Activated CD8-positive, alpha-beta memory T cell treated with anti-CD3 and anti-CD28 coated beads, Interleukin-2, amount 50 U/mL, for 1 hour (primary cell): Measurements from ENCODE around the gene CXCL5.

Experiments
- DNase-seq: peaks from one replicate; pipeline ENCODE4 v3.0.0-alpha.2; 2020; ENCODE audit errors: extremely low read depth

Gene CXCL5

DNA sequence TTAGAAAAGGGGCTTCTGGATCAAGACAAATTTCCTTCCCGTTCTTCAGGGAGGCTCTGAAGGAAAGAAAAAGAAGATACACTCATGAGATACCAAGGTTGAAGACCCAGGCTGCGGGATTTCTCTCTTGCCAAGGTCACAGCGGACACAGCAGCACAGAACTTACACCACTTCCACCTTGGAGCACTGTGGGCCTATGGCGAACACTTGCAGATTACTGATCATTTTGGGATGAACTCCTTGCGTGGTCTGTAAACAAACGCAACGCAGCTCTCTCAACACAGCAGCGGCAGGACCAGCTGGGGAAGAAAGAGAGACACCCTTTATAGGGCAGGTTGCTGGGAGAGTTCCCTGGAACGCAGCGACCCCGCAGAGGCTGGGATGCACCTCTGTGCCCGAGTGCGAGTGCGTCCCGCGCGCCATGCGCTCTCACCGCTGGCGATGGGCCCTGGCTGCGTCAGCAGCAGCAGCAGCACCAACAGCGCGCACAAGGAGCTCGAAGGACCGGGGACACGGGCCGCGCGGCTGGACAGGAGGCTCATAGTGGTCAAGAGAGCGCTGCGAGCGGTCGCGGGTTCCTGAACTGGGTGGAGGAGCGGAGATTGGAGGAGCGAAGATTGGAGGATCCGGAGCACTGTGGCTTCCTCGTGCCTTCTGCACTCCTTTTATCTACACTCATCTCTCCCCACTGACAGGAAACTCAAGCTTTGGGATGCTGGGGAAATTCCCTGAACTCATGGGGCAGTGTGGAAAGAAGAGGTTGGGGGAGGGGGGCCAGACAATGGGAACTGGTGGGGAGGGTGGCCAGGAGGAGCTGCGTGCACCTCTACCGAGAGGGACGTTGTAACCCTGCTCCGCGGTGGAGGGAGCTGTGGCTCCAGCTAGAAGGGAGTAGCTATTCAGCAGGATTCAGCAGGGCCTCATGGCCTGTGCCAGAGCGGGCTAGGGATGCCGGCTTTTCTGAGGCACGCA lies at the start of gene CXCL5:
TSS of gene CXCL5 (minus strand) at position 638 of the 972 bp plus-strand sequence. CDS start at position 542, 96 bp downstream.
- no peak for DNase-seq

DNA sequence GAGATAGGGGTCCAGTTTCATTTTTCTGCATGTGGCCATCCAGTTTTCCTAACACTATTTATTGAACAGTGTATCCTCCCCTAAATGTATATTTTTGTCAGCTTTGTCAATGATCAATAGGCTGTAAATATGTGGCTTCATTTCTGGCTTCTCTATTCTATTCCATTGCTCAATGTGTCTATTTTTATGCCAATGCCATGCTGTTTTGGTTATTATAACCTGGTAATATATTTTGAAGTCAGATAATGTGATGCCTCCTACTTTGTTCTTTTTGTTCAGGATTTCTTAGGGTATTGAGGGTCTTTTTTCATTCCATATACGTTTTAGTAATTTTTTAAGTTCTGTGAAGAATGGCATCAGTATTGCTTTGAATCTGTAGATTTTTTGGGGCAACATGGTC lies 48.7 kb upstream of the CXCL5 start:
- DNase-seq, result no peak

DNA sequence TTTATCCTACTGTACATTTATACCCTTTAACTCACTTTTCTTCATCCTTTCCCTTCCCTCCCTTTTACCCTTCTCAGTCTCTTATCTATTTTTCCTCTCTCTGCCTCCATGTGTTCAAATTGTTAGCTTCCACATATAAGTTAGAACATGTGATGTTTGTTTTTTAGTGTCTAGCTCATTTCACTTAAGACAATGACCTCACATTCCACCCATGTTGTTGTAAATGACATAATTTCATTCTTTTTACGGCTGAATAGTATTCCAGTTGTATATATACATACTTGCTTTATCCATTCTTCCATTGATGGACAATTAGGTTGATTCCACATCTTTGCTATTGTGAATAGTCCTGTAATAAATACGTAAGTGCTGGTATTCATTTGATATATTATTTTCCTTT lies 47.3 kb upstream of the CXCL5 start:
- DNase-seq, result no peak

DNA sequence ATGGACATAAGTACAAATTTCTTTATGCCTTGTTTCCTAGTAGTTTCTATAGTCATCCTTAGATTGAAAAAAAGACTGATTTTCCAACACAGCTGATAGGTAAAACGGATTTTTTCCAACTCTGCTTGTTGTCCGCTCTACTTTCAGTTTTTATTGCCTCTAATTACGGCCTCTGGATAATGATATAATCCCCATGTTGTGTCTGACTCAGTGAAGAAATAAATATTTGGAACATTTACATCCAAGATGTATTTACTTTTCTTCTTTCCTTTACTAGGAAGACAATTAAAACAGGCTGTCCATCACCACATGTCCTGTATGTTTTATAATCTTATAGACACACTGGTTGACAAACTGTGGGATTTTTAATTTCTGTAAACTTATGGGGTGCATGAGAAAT lies 46.8 kb upstream of the CXCL5 start:
- no peak for DNase-seq

DNA sequence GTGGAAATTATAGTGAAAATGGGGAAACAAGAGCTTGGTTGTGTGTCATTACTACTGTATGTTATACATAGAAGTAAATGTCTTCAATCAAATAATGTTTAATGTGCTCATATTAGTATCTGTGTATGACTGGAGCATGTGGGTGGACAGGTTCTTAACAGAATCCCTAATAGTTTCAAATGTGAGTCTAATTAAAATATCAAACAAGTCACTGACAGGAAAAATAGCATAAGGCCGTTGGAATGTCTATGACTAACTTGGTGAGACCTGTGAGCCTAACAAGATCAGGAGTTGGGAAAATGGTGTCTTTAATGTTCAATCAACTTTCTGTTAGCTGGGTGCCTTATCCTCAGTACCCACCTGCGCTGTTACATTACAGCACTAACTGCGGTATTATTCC lies 46.2 kb upstream of the CXCL5 start:
- no peak for DNase-seq

DNA sequence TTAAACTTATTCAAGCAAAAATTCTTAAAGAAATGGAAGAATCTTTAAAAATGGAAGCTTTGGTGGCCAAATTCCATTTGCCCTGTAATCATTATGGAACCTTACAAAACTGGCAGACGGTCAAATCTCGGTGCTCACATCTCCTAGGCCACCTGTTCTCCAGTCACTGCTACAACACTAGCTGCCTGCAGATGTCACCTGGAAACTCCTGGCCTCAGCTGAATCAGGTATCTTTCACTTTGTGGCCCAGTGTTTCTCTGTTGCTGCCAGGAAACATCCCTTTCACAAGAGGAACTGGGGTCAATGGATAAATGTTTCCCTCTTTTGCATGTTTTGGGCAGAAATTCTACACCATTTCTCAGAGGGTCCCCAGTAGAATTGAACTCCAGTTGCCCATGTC lies 44.2 kb upstream of the CXCL5 start:
- DNase-seq, result no peak

DNA sequence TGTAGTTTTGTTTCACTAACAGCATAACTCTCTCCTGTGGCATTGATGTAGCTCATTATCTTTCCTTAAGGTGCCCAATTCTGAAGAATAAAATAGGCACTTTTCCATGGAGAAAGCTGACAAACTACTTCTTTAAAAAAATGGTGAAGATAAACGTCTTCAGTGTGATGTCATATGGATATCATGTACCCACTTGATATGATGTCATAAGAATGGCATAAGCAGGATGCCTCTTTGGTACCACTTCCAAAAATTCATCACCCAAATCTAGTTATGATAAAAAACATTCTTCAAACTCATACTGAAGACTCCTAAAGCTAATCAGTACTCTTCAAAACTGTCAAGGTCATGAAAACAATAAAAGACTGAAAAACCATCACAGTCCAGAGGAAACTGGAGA lies 42.9 kb upstream of the CXCL5 start:
- DNase-seq, result no peak

DNA sequence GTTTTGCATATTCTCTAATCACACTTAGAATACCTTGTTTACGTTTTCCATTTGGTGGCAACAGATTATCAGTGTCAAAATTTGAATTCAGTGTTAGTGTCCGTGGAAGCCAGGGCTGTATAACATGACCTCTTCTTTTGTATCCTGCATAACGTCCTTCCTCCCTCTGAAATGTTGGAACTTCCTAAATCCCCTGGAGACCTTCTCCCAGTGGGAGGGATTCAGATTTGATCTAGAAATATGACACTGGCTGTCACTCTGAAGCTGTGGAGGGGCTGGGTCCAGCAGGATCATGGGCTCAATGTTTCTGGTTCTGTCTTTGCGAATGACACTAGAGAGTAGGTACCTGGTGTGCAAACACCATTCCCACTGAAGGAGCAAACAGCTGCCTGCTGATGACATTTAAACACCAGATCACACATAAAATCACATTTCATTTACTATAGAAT lies 40.9 kb upstream of the CXCL5 start:
- no peak for DNase-seq

DNA sequence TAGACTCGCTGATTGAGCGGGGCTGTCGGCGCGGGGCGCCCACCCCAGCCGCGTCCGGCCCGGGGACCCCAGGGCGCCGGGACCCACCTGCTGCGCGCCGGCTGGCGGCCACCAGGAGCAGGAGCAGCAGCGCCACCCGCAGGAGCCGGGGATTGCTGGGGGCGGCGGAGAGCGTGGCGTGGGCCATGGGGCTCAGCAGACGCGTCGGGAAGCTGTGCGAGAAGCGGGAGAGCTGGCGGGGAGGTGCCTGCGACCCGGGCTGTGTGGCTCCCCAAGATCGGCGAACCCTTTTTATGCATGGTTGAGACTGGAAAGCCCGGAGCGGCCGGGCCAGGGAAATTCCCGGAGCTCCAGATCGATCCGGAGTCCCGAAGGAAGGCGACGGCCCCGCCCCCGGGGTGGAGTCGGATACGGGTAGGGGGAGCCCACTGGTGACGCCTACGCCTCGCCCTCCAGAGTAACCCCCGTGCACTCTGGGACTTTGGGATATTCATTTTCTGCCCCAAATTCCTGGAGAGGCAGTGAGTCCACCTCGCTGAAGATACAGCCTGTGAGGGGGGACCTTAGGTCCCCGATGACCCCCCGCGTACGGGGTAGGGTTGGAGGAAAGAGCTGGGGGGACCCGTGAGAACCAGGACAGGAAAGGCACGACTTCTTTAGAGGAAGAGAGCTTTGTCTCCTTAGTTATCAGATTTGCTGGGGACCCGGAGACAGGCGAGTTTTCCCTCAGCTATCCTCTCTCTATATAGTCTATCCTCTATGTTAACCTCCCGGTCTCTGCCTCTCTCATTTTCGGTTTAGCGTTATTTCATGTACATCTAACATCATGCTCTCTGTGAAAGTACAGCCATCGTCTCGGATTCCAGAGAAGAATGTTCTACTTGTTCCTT lies 40.2 kb upstream of the CXCL5 start, which contains the start of gene CXCL3:
TSS of gene CXCL3 (minus strand) at position 265 of the 890 bp plus-strand sequence. CDS start at position 187, 78 bp downstream.
- no peak for DNase-seq

DNA sequence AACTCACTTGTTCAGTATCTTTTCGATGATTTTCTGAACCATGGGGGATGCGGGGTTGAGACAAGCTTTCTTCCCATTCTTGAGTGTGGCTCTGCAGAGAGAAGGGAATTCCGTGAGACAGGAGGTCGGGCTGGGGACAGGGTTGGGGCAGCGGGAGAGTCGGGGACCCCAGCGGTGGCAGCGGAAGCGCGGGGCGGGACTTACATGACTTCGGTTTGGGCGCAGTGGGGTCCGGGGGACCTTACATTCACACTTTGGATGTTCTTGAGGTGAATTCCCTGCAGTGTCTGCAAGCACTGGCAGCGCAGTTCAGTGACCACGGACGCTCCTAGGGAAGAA lies 39.6 kb upstream of the CXCL5 start:
- DNase-seq, result no peak

DNA sequence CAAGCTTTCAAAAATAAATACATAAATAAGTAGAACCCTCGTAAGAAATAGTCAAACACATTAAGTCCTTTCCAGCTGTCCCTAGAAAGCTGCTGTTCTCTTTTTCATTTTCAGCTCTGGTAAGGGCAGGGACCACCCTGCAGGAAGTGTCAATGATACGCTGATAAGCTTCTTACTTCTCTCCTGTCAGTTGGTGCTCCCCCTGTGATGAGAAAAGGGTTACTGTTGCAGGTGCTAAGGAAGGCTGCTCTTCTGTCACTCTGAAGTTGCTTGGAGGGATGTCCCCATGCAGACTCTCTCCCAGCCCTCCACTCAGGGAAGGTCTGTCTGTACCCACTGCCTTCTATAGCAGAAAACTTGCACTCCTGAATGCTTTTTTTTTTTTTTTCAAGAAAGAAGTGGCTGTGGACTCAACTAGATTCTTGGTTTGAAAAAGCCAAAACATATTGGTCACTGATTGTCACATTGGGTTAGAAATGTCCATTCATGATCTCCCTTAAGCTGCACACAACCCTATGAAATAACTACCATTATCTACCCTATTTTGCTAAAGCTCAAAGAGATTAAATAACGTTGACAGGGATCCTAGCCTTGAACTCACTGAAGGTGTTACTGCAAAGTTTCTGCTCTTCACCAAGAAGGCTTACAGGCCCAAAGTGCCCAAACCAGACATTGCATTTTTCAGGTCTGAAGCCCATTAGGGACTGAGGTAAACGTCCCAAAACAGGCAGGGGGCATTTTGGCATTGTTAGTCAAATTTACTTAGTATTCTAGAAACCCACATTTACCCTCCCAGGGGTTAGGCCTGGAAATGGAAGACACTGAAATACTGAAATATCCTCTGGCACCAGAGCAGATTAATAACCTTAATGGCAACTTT lies 38.8 kb upstream of the CXCL5 start:
- no peak for DNase-seq

DNA sequence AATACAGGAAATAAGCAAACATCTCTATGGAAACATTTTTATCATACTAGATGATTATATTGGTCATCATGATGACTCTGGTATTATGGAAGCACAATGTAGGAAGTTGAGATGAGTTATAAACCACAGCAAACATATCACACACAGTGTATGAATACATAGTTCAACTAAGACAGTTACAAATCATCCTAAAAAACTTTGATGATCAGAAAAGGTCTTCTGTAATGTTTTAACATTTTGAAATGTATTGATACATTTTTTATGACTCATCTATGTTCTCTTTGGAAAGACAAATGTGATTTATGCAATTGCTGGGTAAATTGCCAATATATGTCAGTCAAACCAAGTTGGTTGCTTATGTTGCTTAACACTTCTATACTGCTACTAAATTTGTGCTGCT lies 35.3 kb upstream of the CXCL5 start:
- DNase-seq, result no peak

DNA sequence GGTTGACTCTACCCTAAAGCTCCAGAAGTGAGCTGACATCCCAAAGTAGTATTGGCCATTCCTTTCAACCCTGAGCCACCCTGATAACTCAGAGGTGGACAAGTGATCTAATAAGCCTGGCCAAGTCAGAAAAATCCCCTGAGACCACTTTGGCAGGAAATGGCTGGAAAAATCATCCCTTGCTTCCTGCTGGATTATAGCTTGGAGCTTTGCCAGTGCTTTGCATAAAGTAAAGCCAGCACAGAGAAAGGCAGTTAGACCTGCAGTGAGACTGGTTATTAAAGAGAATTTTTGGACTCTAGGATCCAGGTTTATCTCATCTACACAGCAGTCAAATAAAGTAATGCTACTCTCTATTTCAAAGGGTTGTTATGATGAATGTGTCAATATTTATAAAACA lies 33.6 kb upstream of the CXCL5 start:
- no peak for DNase-seq

DNA sequence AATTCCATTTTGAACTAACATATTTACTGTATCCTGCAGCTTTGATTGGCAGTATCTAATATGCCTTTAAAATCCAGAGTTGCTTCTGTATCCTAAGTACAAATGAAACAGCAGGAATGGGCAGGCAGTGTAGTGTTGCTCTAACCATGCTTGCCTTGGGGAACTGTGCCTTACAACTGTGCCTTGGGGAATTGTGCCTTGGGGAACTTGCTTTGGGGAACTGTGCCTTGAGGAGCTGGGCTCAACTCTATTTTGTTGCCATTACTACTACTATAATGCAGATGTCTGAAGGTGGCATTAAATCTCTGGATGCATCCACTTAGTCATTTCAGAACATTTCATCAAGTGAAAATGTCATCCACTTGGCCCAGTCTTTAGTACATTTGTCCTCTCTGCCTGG lies 33.1 kb upstream of the CXCL5 start:
- no peak for DNase-seq

DNA sequence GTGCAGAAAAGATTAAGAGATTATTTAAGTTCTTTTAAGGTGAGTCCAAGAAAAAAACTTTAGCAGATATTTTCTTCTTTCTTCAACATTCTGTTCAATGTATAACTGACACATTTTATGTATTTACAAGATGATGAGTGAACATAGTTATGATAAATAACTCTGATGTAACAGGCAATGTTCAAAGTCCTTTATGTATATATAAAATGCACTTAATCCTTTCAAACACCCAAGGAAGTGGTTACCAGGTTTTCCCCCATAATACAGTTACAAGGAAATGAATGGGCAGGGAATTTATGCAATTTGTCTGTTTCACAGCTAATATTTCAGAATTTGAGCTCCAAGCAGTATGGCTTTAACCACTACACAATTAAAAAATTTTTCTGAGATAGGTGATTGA lies 31.8 kb upstream of the CXCL5 start:
- no peak for DNase-seq

DNA sequence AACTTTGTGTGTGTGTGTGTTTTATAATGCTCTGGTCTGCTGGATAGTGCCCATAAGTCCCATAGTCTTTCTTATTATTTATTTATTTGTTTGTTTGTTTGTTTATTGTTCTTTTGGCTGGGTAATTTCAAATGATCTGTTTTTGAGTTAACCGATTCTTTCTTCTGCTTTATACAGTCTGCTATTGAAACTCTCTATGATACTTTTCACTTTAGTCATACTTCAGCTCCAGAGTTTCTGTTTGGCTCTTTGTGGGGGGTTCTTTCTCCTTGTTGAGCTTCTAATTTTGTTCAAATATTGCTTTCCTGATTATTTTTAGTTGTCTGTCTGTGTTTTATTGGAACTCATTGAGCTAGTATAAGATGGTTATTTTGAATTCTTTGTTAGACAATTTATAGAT lies 30.0 kb upstream of the CXCL5 start:
- DNase-seq, result no peak

DNA sequence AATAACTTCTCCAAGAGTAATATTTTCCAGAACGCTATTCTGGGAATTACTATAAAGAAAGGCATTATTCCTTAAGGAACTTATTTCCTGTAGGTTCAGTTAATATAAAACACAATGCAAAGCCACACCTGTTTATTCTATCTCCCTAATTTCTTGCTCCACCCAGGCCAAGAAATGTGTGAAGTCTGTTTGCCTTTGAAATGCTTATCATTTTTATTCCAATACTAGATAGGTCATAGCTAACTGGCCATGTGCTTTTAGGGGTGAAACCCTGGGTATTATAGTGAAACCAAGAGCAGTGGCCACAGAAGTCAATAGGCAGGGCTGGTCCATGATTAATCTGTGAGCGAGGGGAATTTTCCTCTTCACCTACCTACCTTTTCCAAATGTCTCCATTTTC lies 25.2 kb upstream of the CXCL5 start:
- DNase-seq, result no peak

DNA sequence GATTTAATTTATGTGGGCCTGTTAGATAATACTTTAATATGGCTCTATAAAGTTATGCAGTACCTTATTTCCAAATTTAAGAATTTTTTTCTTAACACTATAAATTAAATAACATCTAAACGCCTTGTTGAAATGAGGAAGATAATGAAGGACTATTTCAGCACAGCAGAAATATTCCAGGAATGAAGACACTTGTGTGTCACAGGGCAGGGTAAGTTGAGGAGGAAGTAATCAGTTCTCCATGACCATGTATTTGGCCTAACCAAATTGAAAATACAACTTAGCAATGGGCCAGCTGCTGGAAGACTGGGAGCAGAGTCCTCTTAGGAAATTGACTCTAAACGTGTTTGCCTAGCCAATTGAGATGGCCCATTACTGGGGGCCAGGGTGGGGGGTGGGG lies 23.1 kb upstream of the CXCL5 start:
- DNase-seq, result no peak

DNA sequence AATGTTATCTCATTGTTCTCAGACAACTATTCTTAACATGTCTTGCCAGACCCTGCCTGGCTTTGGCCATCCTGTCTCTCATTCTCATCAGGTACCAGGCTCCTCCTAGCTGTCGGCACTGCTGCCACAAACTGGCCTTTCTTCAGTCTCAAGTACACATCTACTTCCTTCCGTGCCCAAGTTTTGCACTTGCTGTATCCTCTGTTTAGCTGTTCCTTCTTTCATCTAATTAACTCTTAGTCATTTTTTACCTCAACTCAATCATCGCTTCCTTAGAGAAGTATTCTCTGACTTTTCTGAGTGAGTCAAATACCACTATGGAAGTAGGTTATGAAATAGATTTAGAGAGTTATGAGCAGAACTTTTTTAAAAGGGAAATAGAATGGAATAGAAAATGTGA lies 20.3 kb upstream of the CXCL5 start:
- DNase-seq, result no peak

DNA sequence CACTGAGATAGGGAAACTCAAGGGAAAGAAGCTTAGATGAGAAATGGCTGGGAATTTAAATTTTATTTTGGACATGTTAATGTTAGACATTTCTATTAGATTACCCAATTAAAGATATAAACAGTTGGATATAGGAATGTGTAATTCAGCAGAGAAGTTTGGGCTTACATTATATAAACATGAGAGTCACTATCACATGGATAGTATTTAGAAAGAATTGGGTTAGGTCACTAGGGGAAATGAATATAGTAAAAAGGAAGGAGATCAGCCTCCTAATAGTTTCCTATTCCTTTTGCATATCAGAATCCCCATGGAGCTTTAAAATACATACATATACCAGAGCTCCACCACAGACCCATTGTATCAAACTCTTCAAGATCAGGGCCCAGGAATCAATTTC lies 19.6 kb upstream of the CXCL5 start:
- DNase-seq, result no peak

DNA sequence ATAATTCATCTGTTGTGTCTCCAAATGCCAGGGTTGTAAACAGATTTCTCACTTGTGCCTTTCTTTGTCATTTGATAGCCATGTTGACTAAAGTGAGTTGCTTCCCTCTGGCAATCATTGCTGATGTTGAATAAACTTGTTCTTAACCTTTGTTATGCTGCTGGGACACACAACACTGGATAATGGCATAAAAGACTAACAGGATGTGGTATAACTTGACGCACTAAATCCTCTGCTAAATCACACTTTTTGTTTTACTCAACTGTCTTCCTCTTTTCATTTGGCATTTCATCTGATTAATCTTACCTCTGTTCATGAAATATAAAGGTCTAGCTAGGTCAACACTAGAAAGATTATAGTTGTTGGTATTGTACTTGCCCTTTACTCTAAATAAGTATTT lies 17.6 kb upstream of the CXCL5 start:
- DNase-seq, result no peak
